ENCODE measurements around the gene PLBD1.

- TF ChIP-seq CTCF (IDR thresholded peaks at IDR 0.05): no peak
- TF ChIP-seq REST (IDR thresholded peaks at IDR 0.05; ENCODE audit: low read depth, low read length): no peak
- TF ChIP-seq EP300 (IDR thresholded peaks at IDR 0.05; ENCODE audit: borderline replicate concordance in 1 of 2, low read depth in 1 of 2, low read length in 1 of 2): no peak
- no peak for TF ChIP-seq POLR2AphosphoS5 (IDR thresholded peaks at IDR 0.05; ENCODE audit: low read depth, low read length)
Measured at GRCh38 chr12:14514946-14515345, 52.7 kb downstream of the PLBD1 start.

All from SK-N-SH (cell line).